H1 (cell line): ENCODE data around the gene NEK10.

Experiments
- CEBPB ChIP-seq: IDR thresholded peaks from 2 replicates; pipeline ENCODE4 v1.6.1; 2012; ENCODE audit warnings: low read depth, low read length
- EP300 ChIP-seq, 2 experiments: IDR thresholded peaks; 1 replicate in 1 of 2; 2 replicates in 1 of 2; pipeline ENCODE4 v1.6.1; 2011 to 2012; ENCODE audit warnings: low read depth in 2 of 2, low read length in 2 of 2, mild to moderate bottlenecking in 2 of 2, borderline replicate concordance in 1 of 2, inconsistent platforms in 1 of 2, moderate library complexity in 1 of 2
- HDAC2 ChIP-seq, 2 experiments: fragments of 300-600 bp in 1 of 2; sonication (generic) in 1 of 2; IDR thresholded peaks; 2 replicates each; pipeline ENCODE4 v1.6.1; 2011 to 2012; ENCODE audit warnings: low read depth in 2 of 2, low read length in 2 of 2, mild to moderate bottlenecking in 2 of 2, moderate library complexity in 2 of 2, borderline replicate concordance in 1 of 2, inconsistent platforms in 1 of 2
- KDM5A ChIP-seq: fragments of 200-600 bp; IDR thresholded peaks from 2 replicates; pipeline ENCODE4 v1.7.1; 2012; ENCODE audit warnings: mild to moderate bottlenecking, low read length, inconsistent platforms, mixed read lengths
- POLR2A ChIP-seq, 2 experiments: IDR thresholded peaks; 1 replicate in 1 of 2; 2 replicates in 1 of 2; pipeline ENCODE4 v1.6.1; 2011; ENCODE audit warnings: low read depth in 2 of 2, low read length in 2 of 2, mild to moderate bottlenecking in 2 of 2; ENCODE audit errors: control extremely low read depth in 1 of 2
- POLR2AphosphoS5 ChIP-seq: IDR thresholded peaks from 2 replicates; pipeline ENCODE4 v1.6.1; 2011; ENCODE audit warnings: low read depth, low read length
- RBBP5 ChIP-seq: IDR thresholded peaks from 2 replicates; pipeline ENCODE4 v1.7.1; 2012; ENCODE audit warnings: low read depth, mild to moderate bottlenecking, inconsistent platforms, low read length, moderate library complexity, borderline replicate concordance
- RFX5 ChIP-seq: IDR thresholded peaks from 2 replicates; pipeline ENCODE4 v1.6.1; 2011; ENCODE audit warnings: low read depth, low read length, improper control_type of control experiment, borderline replicate concordance
- SIN3A ChIP-seq, 2 experiments: IDR thresholded peaks in 1 of 2; conservative IDR thresholded peaks in 1 of 2; 2 replicates each; pipeline ENCODE4 v1.6.1; 2011 to 2012; ENCODE audit warnings: low read length in 2 of 2, improper control_type of control experiment in 1 of 2, low read depth in 1 of 2, mild to moderate bottlenecking in 1 of 2
- SRF ChIP-seq: IDR thresholded peaks from 2 replicates; pipeline ENCODE4 v1.6.1; 2011; ENCODE audit warnings: mild to moderate bottlenecking, low read depth, low read length, moderate library complexity
- ZNF274 ChIP-seq: IDR thresholded peaks from 2 replicates; pipeline ENCODE4 v1.7.0; 2012; ENCODE audit warnings: low read length, borderline replicate concordance; ENCODE audit errors: extremely low read depth
- TF ChIP-seq, protein P1 (sequence below), 3 experiments: IDR thresholded peaks; 1 replicate in 2 of 3; 2 replicates in 1 of 3; pipeline versions ENCODE4 v1.5.1 to v1.6.1; 2011; ENCODE audit warnings: low read length in 3 of 3, mild to moderate bottlenecking in 3 of 3, inconsistent platforms in 2 of 3, low read depth in 1 of 3, moderate library complexity in 1 of 3; ENCODE audit not compliant: insufficient read depth in 1 of 3; ENCODE audit errors: control extremely low read depth in 1 of 3
- TF ChIP-seq, protein P2 (sequence below): IDR thresholded peaks from 2 replicates; pipeline ENCODE4 v1.6.1; 2011; ENCODE audit warnings: low read length, improper control_type of control experiment

DNA sequence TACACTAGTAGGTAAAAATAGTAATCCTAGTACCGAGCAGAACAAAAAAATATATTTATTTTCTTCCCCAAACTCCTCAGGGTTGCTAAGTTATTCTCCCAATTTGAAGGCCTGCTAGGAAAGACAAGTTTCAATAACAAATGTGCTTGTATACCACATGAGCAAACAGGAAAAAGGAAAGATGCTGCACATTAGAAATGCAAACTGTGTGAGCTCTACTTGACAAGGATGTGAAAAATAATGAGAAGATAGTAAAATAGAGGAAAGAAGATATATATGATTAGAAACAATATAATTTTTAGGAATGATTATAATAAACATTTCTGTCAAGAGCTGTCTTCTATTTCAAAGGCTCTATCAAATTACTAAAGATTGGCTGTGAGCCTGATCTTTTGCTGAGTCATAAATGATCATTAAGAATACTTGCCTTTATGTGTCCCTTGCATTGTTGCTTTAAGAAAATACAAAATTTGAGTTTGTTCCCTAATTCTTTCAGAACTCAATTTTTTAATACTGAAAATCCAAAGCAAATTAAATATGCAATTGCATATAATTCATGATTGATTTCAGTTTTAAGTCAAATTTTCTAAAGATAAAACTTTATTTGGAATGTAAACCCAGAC lies 174.2 kb downstream of the NEK10 start:
- TF ChIP-seq CEBPB (no peak), POLR2AphosphoS5 (no peak), SIN3A (conservative IDR thresholded peaks at IDR 0.05 in 1 of 2, IDR thresholded peaks at IDR 0.05 in 1 of 2; ENCODE audit: low read depth in 1 of 2, low read length in 2 of 2) (no peak), EP300 (IDR thresholded peaks at IDR 0.05; ENCODE audit: borderline replicate concordance in 1 of 2, low read depth in 2 of 2, low read length in 2 of 2) (no peak), HDAC2 (IDR thresholded peaks at IDR 0.05; ENCODE audit: borderline replicate concordance in 1 of 2, low read depth in 2 of 2, low read length in 2 of 2) (no peak), RFX5 (no peak), KDM5A (no peak), POLR2A (IDR thresholded peaks at IDR 0.05; ENCODE audit: control extremely low read depth in 1 of 2, low read depth in 2 of 2, low read length in 2 of 2) (no peak), ZNF274 (no peak), SRF (no peak), RBBP5 (no peak)
- TF ChIP-seq, protein P1, sequence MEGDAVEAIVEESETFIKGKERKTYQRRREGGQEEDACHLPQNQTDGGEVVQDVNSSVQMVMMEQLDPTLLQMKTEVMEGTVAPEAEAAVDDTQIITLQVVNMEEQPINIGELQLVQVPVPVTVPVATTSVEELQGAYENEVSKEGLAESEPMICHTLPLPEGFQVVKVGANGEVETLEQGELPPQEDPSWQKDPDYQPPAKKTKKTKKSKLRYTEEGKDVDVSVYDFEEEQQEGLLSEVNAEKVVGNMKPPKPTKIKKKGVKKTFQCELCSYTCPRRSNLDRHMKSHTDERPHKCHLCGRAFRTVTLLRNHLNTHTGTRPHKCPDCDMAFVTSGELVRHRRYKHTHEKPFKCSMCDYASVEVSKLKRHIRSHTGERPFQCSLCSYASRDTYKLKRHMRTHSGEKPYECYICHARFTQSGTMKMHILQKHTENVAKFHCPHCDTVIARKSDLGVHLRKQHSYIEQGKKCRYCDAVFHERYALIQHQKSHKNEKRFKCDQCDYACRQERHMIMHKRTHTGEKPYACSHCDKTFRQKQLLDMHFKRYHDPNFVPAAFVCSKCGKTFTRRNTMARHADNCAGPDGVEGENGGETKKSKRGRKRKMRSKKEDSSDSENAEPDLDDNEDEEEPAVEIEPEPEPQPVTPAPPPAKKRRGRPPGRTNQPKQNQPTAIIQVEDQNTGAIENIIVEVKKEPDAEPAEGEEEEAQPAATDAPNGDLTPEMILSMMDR (IDR thresholded peaks at IDR 0.05; ENCODE audit: control extremely low read depth in 1 of 3, insufficient read depth in 1 of 3, low read depth in 1 of 3, low read length in 3 of 3), result no peak
- TF ChIP-seq, protein P2, sequence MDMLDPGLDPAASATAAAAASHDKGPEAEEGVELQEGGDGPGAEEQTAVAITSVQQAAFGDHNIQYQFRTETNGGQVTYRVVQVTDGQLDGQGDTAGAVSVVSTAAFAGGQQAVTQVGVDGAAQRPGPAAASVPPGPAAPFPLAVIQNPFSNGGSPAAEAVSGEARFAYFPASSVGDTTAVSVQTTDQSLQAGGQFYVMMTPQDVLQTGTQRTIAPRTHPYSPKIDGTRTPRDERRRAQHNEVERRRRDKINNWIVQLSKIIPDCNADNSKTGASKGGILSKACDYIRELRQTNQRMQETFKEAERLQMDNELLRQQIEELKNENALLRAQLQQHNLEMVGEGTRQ, result no peak
